Kidney (tissue), 14 donors: Measurements from ENCODE around the gene AJAP1. TPM values are rescaled to one million over a fixed set of nuclear protein-coding genes. Genes with fewer than 3 reads are reported as not detected.

Experiments
- DNase-seq, 5 donors: peaks; one replicate each; pipeline ENCODE4 v3.0.0-alpha.2; 2013 to 2020
- FAIRE-seq: peaks from 2 replicates; lab custom pipeline; 2012; peaks lifted over from hg19 to GRCh38; lab: Jason Lieb, UNC
- H3K27ac ChIP-seq, 2 donors: one replicate each; pipeline ENCODE4 v1.7.0; 2013; ENCODE audit warnings: low read depth in 2 of 2, low read length in 2 of 2, inconsistent platforms in 1 of 2
- H3K27me3 ChIP-seq: one replicate; pipeline ENCODE4 v1.7.1; 2013; ENCODE audit warnings: low read length, inconsistent platforms; ENCODE audit not compliant: control insufficient read depth, insufficient read depth
- H3K36me3 ChIP-seq, 3 donors: one replicate each; pipeline versions ENCODE4 v1.7.0 to v1.7.1; 2013; ENCODE audit warnings: low read length in 3 of 3, control low read depth in 1 of 3, inconsistent platforms in 1 of 3; ENCODE audit not compliant: insufficient read depth in 3 of 3, control insufficient read depth in 2 of 3
- H3K4me1 ChIP-seq, 3 donors: one replicate each; pipeline versions ENCODE4 v1.7.0 to v1.7.1; 2013; ENCODE audit warnings: low read length in 3 of 3, inconsistent platforms in 1 of 3, low read depth in 1 of 3; ENCODE audit not compliant: control insufficient read depth in 2 of 3, insufficient read depth in 2 of 3
- H3K4me3 ChIP-seq, 3 donors: one replicate each; pipeline versions ENCODE4 v1.7.0 to v1.8.1; 2013; ENCODE audit warnings: low read length in 3 of 3, control low read depth in 1 of 3, inconsistent platforms in 1 of 3
- H3K9ac ChIP-seq, 3 donors: one replicate each; pipeline versions ENCODE4 v1.7.0 to v1.7.1; 2013; ENCODE audit warnings: low read length in 3 of 3, control low read depth in 1 of 3, inconsistent platforms in 1 of 3
- H3K9me3 ChIP-seq, 3 donors: one replicate each; pipeline versions ENCODE4 v1.7.0 to v1.7.1; 2013; ENCODE audit warnings: low read length in 3 of 3, control low read depth in 1 of 3, inconsistent platforms in 1 of 3; ENCODE audit not compliant: control insufficient read depth in 2 of 3, insufficient read depth in 1 of 3
- intact Hi-C: fragments of 100-400 bp; cut with DNase I; formaldehyde crosslinking; loops from one replicate; pipeline ENCODE4 v1.11.1; 2022
- polyA plus RNA-seq: library from polyadenylated mRNA; stranded (reverse); fragments of 350-450 nt; fragmentation: Illumina TruSeq; extraction: RNeasy Lipid Tissue Mini Kit (QIAGEN cat#74804); gene quantifications from one replicate; pipeline ENCODE4 v1.2.3, GENCODE V29; 2014; ENCODE audit warnings: low read depth, low replicate concordance; ENCODE audit not compliant: insufficient read depth
- total RNA-seq: library from RNA; stranded (reverse); fragmentation: NEBNext Ultra II Directional; extraction: Animal tissue kit (Norgen Biotek cat#: 25700); gene quantifications from one replicate; pipeline ENCODE4 v1.2.1, GENCODE V29; 2021
- TF ChIP-seq, protein P1 (sequence below): IDR thresholded peaks from 3 replicates; pipeline ENCODE4 v1.5.1; 2012; ENCODE audit warnings: mild to moderate bottlenecking, moderate library complexity, borderline replicate concordance; ENCODE audit not compliant: insufficient read depth; ENCODE audit errors: extremely low read depth
- donor health status: control.
- donor health status: control.
- donor health status: control.
- donor health status: control.
- donor health status: control.
- donor health status: DM: yes; HTN: yes; CAD: no.
- donor health status: Normal renal cell carcinoma (clear cell type).

AJAP1 gene
- total and polyA plus RNA-seq, 2 donors from 2014 or later = 2.7 to 5.5 TPM

DNA sequence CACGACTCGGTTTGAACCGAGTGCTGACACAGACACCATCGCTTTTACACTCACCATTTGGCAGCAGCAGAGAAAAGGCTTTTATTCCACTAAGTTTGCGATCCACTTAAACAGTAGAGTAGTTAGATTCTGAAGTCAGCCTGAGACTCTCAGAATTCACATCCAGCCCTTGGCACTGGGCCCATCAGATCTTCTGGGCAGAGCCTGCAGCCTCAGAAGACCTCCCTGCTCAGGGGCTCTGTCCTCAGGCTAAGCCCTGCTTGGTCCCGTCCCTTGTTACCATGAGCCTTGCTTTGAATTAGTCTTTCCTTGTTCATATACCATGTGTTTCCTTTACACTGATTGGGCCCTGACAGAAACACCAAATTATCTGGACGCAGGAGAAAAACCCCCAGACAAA is 41.4 kb upstream of the AJAP1 start:
- Histone ChIP-seq H3K4me1 (no peaks in the 10 kb centered on the region), H3K4me3 (no peak overlapping the region), H3K27ac (no peak overlapping the region), H3K36me3 (no peaks in the 10 kb centered on the region), H3K27me3 (no peaks in the 10 kb centered on the region), H3K9me3 (peaks cover 0 to 13% (median 12%) of the 10 kb centered on the region in 3 donors), H3K9ac (no peak overlapping the region)
- peak in 2 of 5 donors; percentile 16 to 46 for DNase-seq
- intact Hi-C loops = no loop called here
- no peak for FAIRE-seq
- TF ChIP-seq, protein P1, sequence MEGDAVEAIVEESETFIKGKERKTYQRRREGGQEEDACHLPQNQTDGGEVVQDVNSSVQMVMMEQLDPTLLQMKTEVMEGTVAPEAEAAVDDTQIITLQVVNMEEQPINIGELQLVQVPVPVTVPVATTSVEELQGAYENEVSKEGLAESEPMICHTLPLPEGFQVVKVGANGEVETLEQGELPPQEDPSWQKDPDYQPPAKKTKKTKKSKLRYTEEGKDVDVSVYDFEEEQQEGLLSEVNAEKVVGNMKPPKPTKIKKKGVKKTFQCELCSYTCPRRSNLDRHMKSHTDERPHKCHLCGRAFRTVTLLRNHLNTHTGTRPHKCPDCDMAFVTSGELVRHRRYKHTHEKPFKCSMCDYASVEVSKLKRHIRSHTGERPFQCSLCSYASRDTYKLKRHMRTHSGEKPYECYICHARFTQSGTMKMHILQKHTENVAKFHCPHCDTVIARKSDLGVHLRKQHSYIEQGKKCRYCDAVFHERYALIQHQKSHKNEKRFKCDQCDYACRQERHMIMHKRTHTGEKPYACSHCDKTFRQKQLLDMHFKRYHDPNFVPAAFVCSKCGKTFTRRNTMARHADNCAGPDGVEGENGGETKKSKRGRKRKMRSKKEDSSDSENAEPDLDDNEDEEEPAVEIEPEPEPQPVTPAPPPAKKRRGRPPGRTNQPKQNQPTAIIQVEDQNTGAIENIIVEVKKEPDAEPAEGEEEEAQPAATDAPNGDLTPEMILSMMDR = no peak

DNA sequence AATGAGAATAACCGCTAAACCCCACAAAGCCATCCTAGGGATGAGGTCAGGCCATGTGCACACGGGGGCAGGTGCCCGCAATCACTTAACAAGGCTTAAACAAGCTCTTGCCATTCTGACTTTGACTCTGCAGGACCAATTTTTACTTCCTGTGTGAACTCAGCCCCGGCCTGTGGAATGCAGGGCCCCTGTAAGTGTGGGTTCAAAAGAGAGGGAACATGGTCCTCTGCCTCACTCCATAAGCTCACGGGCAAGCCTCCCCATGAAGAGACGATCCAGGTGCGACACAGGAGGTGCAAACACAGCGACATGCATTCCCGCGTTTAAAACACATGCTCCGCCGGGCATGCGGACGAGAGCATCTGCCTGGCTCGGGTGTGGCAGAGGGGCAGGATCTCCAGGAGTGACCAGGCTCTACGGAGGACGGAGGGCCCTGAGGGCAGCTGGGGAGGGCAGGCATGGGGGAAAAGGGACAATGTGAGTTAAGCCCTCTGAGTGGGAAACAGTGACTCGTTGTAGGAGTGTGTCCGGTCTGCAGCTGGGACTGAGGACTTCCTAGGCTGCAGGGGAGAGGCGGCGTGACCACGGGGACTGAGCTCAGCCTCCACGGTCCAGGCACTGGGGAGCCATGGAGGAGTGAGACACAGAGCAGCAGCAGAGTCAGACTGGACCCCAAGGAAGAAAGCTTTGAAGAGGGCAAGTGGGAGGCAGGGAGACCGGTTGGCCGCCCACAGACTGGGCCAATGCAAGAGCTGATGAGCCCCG is 40.6 kb upstream of the AJAP1 start:
- intact Hi-C loops = no loop called here

DNA sequence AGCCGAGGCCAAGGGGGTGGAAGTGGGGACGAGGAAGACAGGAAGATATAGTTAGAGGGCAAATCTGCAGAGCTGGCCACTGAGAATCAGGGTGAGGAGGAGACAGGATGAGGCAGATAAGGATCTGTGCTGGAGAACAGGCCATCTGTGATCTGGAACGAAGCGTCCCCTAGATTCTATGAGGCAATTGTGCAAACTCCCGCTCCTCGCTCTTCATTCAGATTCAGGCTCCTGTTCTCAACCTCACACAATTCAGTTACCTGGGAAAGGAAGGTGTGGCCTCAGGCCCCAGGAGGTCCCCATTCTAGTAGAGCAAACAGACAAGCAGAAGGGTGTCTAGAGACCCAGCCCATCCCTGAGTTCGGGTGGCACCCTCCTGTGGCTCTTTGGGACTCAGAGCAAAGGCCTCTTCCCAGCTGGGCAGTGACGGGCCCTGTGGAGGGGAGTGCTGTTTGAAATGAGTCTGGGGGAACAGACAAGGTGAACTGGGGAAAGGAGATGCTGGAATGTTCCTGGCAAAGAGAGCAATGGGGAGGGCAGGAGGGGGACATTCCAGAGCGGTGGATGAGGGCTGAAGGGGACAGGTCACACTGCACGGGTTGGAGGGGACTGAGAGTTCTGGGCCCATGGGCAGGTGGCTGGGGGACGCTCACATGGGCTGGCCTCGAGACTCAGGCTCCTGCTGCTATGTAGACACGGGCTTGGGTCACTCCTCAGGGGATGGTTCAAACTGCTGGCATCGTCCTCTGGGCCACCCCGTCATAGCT is 39.9 kb upstream of the AJAP1 start:
- DNase-seq = no peak
- FAIRE-seq = no peak
- Histone ChIP-seq H3K9ac (no peak overlapping the region), H3K27me3 (no peaks in the 10 kb centered on the region), H3K9me3 (peaks cover 0 to 11% (median 7%) of the 10 kb centered on the region in 3 donors), H3K36me3 (no peaks in the 10 kb centered on the region), H3K4me3 (no peak overlapping the region), H3K4me1 (no peaks in the 10 kb centered on the region), H3K27ac (no peak overlapping the region)
- TF ChIP-seq, protein P1 = no peak
- intact Hi-C loops = no loop called here

More for the DNA sequence above, 40.6 kb upstream of the AJAP1 start:
- H3K36me3 ChIP-seq = no peaks in the 10 kb centered on the region
- peaks cover 0 to 13% (median 12%) of the 10 kb centered on the region in 3 donors for H3K9me3 ChIP-seq
- DNase-seq (peak in 1 of 5 donors; percentile 65), FAIRE-seq (no peak)
- TF ChIP-seq, protein P1 = no peak
- H3K9ac ChIP-seq = no peak overlapping the region
- no peak overlapping the region for H3K4me3 ChIP-seq
- H3K27me3 ChIP-seq = no peaks in the 10 kb centered on the region
- H3K27ac ChIP-seq = no peak overlapping the region
- H3K4me1 ChIP-seq = no peaks in the 10 kb centered on the region
